Thoracic aorta (tissue), 2 donors: ENCODE data around the gene PKP4. TPM values are rescaled to one million over a fixed set of nuclear protein-coding genes. Genes with fewer than 3 reads are reported as not detected.
"Not testable (repeated sequence)": the region's sequence is repeated elsewhere in the genome, so short reads cannot be mapped to it uniquely, and the experiment has no call there.

Experiments
- ATAC-seq: fragments of 150-250 bp; one replicate; pipeline ENCODE4 v1.8.0; 2017; ENCODE audit warnings: low read depth; ENCODE audit not compliant: insufficient number of reproducible peaks, low FRiP score
- DNase-seq: peaks from one replicate; pipeline ENCODE4 v3.0.0-alpha.2; 2020; ENCODE audit warnings: low spot score
- H3K27ac ChIP-seq, 2 donors: fragments of 200-600 bp; sonication (generic); 1 replicate in 1 of 2; 2 replicates in 1 of 2; pipeline ENCODE4 v1.5.1; 2016; ENCODE audit warnings: mild to moderate bottlenecking in 2 of 2, moderate library complexity in 2 of 2
- H3K27me3 ChIP-seq: fragments of 200-600 bp; sonication (generic); replicated peaks from 2 replicates; pipeline ENCODE4 v1.6.0; 2016; ENCODE audit warnings: mild to moderate bottlenecking; ENCODE audit not compliant: insufficient read depth
- H3K36me3 ChIP-seq: fragments of 200-600 bp; sonication (generic); one replicate; pipeline ENCODE4 v1.5.1; 2016
- H3K4me1 ChIP-seq, 2 donors: fragments of 200-600 bp; sonication (generic); 1 replicate in 1 of 2; 2 replicates in 1 of 2; pipeline versions ENCODE4 v1.5.1 to v1.6.0; 2016; ENCODE audit warnings: low read depth in 2 of 2, mild to moderate bottlenecking in 1 of 2; ENCODE audit not compliant: control insufficient read depth in 1 of 2
- H3K4me3 ChIP-seq: fragments of 200-600 bp; sonication (generic); 2 replicates; pipeline ENCODE4 v1.5.1; 2016; ENCODE audit warnings: mild to moderate bottlenecking
- H3K9me3 ChIP-seq: fragments of 200-600 bp; sonication (generic); 2 replicates; pipeline ENCODE4 v1.5.1; 2016
- total RNA-seq, 2 donors: library from RNA; depleted of rRNA; stranded (reverse); fragments of >200 nt; gene quantifications; one replicate each; pipeline versions ENCODE4 v1.1.0 to v1.2.3, GENCODE V29; 2016
- TF ChIP-seq, protein P1 (sequence below): fragments of 200-600 bp; sonication (generic); IDR thresholded peaks from one replicate; pipeline ENCODE4 v1.5.1; 2019; ENCODE audit warnings: antibody characterized with exemption

PKP4 gene
- total RNA-seq, 2 donors from 2014 or later: 28.0 to 49.1 TPM

DNA sequence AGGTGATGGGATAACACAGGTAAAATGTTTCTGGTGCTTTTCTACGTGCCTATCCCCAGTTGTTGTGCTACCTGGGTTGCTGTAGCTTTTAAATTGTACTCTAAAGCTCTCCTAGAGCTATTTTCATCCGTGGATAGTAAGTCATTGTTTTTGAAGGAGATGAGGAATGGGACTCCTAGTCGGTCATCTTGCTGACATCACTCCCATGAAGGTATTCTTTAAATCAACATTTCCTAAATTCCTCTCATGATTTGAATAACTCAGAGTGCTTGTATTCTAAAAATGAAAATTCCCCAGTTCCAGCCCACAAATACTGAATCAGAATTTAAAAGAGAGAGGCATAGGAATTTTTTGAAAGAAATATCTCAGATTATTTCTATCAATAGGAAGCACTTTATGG lies 44.5 kb upstream of the PKP4 start:
- ATAC-seq (no peak), DNase-seq (no peak)
- Histone ChIP-seq H3K4me1 (no peaks in the 10 kb centered on the region), H3K27me3 (no peaks in the 10 kb centered on the region), H3K36me3 (no peaks in the 10 kb centered on the region), H3K27ac (no peak overlapping the region), H3K4me3 (no peak overlapping the region), H3K9me3 (peaks cover 11% of the 10 kb centered on the region)
- TF ChIP-seq, protein P1, sequence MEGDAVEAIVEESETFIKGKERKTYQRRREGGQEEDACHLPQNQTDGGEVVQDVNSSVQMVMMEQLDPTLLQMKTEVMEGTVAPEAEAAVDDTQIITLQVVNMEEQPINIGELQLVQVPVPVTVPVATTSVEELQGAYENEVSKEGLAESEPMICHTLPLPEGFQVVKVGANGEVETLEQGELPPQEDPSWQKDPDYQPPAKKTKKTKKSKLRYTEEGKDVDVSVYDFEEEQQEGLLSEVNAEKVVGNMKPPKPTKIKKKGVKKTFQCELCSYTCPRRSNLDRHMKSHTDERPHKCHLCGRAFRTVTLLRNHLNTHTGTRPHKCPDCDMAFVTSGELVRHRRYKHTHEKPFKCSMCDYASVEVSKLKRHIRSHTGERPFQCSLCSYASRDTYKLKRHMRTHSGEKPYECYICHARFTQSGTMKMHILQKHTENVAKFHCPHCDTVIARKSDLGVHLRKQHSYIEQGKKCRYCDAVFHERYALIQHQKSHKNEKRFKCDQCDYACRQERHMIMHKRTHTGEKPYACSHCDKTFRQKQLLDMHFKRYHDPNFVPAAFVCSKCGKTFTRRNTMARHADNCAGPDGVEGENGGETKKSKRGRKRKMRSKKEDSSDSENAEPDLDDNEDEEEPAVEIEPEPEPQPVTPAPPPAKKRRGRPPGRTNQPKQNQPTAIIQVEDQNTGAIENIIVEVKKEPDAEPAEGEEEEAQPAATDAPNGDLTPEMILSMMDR: no peak

DNA sequence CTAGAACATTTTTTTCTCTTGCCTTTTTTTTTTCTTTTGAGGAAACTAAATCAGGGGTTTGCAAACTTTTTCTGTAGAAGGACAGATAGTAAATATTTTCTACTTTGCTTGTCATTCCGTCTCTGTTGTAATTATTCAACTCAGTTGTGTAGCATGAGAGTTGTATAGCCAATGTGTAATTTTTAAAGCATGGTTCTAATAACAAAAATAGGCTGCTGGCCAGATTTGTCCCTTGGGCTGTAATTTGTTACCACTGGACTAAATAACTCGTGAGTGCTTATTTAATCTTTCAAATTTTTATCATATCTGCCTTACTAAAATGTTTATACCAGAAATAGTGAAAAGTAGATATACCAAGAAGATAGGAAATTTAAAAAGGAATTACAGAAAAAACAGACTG lies 43.2 kb upstream of the PKP4 start:
- DNase-seq (no peak), ATAC-seq (no peak)
- Histone ChIP-seq H3K9me3 (peaks cover 11% of the 10 kb centered on the region), H3K27ac (no peak overlapping the region), H3K4me1 (no peaks in the 10 kb centered on the region), H3K27me3 (no peaks in the 10 kb centered on the region), H3K36me3 (no peaks in the 10 kb centered on the region), H3K4me3 (no peak overlapping the region)
- TF ChIP-seq, protein P1: no peak

DNA sequence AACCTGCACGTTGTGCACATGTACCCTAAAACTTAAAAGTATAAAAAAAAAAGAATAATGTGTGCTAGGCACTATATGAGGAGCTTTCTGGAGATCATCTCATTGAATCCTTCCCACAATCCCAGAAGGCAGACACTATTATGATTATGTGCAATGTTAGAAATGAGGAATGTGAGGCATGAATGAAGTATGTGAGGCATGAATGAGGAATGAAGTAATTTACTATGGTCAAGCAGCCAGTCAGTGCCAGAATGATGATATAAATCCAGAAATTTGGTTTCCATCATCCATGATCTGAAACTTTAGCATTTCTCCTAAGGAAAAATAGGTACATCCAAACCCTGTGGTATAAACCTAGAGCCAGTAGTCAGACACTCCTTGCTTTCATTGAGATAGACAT lies 42.2 kb upstream of the PKP4 start:
- no peaks in the 10 kb centered on the region for H3K27me3 ChIP-seq
- H3K4me1 ChIP-seq: no peaks in the 10 kb centered on the region
- no peaks in the 10 kb centered on the region for H3K36me3 ChIP-seq
- no peak overlapping the region for H3K27ac ChIP-seq
- ATAC-seq (no peak), DNase-seq (no peak)
- TF ChIP-seq, protein P1: no peak
- H3K4me3 ChIP-seq: no peak overlapping the region
- H3K9me3 ChIP-seq: peaks cover 11% of the 10 kb centered on the region

DNA sequence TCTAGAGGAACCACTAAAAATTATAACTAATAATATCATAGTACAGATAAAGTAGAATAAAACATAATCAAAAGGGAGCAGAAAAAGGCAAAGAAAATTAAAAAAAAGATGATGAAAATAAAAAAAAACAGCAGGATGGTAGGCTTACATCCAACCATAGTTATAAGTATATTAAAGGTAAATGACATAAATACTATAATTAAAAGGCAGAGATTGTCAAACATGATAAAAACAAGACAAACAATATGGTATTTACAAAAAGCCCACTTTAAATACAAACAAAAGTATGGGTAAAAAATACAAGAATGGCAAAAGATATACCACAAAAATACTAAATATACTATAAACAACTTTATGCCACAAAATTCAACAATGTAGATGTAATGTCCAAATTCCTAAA lies 24.6 kb upstream of the PKP4 start:
- H3K4me1 ChIP-seq: no peaks in the 10 kb centered on the region
- no peak overlapping the region for H3K4me3 ChIP-seq
- no peaks in the 10 kb centered on the region for H3K27me3 ChIP-seq
- peaks cover 6% of the 10 kb centered on the region for H3K9me3 ChIP-seq
- DNase-seq: no peak
- TF ChIP-seq, protein P1: no peak
- ATAC-seq: no peak
- H3K36me3 ChIP-seq: no peaks in the 10 kb centered on the region
- H3K27ac ChIP-seq: no peak overlapping the region

DNA sequence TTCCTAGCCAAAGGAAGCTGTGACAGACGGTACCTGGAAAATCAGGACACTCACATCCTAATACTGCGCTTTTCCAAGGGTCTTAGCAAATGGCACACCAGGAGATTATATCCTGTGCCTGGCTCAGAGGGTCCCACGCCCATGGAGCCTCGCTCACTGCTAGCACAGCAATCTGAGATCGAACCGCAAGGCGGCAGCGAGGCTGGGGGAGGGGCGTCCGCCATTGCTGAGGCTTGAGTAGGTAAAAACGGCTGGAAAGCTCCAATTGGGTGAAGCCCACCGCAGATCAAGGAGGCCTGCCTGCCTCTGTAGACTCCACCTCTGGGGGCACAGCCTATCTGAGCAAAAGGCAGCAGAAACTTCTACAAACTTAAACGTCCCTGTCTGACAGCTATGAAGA lies 23.0 kb upstream of the PKP4 start:
- not testable (repeated sequence) for H3K27ac ChIP-seq, H3K4me1 ChIP-seq, H3K4me3 ChIP-seq, H3K9me3 ChIP-seq, ATAC-seq, H3K27me3 ChIP-seq, DNase-seq, H3K36me3 ChIP-seq

DNA sequence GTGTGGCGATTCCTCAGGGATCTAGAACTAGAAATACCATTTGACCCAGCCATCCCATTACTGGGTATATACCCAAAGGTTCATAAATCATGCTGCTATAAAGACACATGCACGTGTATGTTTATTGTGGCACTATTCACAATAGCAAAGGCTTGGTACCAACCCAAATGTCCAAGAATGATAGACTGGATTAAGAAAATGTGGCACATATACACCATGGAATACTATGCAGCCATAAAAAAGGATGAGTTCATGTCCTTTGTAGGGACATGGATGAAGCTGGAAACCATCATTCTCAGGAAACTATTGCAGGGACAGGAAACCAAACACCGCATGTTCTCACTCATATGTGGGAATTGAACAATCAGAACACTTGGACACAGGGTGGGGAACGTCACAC lies 17.7 kb upstream of the PKP4 start:
- not testable (repeated sequence) for H3K36me3 ChIP-seq, H3K27ac ChIP-seq, DNase-seq, H3K4me3 ChIP-seq, H3K27me3 ChIP-seq, ATAC-seq, H3K4me1 ChIP-seq, H3K9me3 ChIP-seq
